Effector memory CD8-positive, alpha-beta T cell (primary cell): ENCODE data around the gene TRABD2B.
A peak's percentile ranks its signal among the peaks of the same experiment; 100 is the strongest.

Source experiments
- ATAC-seq: fragments of 150-1000 bp; cut with Tn5 transposase; replicated peaks from 2 replicates; pipeline ENCODE4 v1.10.0; 2021; ENCODE audit warnings: mild to moderate bottlenecking, moderate library complexity
- DNase-seq, 3 experiments: peaks; one replicate each; pipeline ENCODE4 v3.0.0; 2021
- H3K27ac Mint-ChIP-seq, 2 donors: one replicate each; pipeline ENCODE4 v1.8.0; 2022; ENCODE audit warnings: mild to moderate bottlenecking in 2 of 2, mixed read lengths in 2 of 2, moderate library complexity in 2 of 2
- H3K27me3 Mint-ChIP-seq, 2 donors: one replicate each; pipeline ENCODE4 v1.8.0; 2022; ENCODE audit warnings: mixed read lengths in 2 of 2
- H3K36me3 Mint-ChIP-seq: one replicate; pipeline ENCODE4 v1.8.0; 2022; ENCODE audit warnings: mild to moderate bottlenecking, moderate library complexity, mixed read lengths; ENCODE audit not compliant: insufficient read depth
- H3K4me1 Mint-ChIP-seq, 2 donors: one replicate each; pipeline ENCODE4 v1.8.0; 2022; ENCODE audit warnings: low read depth in 2 of 2, mixed read lengths in 2 of 2
- H3K4me3 Mint-ChIP-seq, 2 donors: one replicate each; pipeline ENCODE4 v1.8.0; 2022; ENCODE audit warnings: mild to moderate bottlenecking in 2 of 2, mixed read lengths in 2 of 2, moderate library complexity in 2 of 2
- H3K9me3 Mint-ChIP-seq, 2 donors: one replicate each; pipeline ENCODE4 v1.8.0; 2022; ENCODE audit warnings: mixed read lengths in 2 of 2

TRABD2B gene

DNA sequence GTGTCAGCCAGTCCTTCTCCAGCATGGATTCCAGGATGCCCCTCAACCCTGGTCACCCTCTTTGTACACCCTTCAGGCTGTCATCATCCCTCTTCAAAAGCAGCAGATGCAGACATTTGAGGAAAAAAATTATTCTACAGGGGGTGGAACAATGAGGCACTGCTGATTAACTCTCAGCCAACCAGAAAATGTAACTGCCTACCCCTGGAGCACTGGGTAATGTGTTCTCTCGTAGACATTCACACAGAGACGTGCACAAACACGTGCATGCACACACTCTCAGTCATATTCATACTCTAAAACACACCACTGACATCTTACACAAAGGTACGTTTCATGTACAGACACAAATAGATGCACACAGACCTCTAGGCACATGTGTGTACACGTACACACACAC is 175.4 kb downstream of the TRABD2B start:
- ATAC-seq (no peak), DNase-seq (no peak)
- no peaks in the 10 kb centered on the region for H3K9me3 Mint-ChIP-seq
- no peaks in the 10 kb centered on the region for H3K36me3 Mint-ChIP-seq
- no peak overlapping the region for H3K4me3 Mint-ChIP-seq
- H3K27me3 Mint-ChIP-seq: peaks cover 0 to 22% of the 10 kb centered on the region in 2 donors
- no peaks in the 10 kb centered on the region for H3K4me1 Mint-ChIP-seq
- H3K27ac Mint-ChIP-seq: no peak overlapping the region

- Mint-ChIP-seq H3K4me1 (no peaks in the 10 kb centered on the region), H3K27ac (no peak overlapping the region), H3K27me3 (peaks cover 0 to 17% of the 10 kb centered on the region in 2 donors), H3K9me3 (no peaks in the 10 kb centered on the region), H3K36me3 (no peaks in the 10 kb centered on the region), H3K4me3 (no peak overlapping the region)
- no peak for ATAC-seq
- DNase-seq: no peak
Observed at GRCh38 chr1:47819574-47819888, 177.7 kb downstream of the TRABD2B start.

DNA sequence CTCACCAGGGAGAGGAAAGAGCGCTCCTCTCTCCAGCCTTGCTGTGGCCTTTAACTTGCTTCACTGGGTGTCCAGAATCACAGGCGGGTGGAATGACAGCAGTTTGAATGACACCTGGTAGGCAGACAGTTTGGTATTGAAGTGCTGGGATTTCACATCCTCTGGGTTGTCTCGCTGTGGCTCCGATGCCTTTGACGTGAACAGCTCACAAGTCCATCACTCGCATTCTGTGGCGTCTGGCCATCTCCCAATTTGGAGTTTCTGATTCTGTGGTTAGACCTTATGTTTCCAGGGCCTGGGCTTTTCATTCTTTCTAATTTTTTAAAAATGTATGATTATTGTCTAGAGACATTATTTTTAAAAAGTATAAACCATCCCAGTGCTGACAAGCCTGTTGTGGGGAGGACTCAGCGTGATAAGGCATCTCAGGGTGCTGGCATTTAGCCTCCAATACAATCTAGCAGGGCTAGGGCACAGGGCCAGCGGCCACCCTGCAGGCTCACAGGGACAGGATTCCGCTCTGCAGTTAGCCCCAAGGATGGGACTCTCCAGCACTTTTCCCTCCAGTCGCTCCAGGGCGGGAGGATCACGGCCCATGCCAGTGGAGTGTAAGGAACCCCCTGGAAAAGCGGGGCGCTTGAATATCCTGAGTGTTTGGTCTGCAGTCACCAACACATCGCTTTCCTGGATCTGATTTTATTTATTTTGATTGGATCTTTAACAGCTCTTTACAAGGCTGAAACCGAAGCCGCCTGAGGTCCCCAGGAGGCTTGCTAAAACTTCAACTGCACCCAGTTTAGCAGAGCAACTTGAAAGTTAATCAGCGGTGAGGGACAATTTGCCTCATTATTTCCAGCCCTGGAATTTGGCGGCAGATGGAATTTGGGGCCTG is 178.3 kb downstream of the TRABD2B start:
- no peak for ATAC-seq
- Mint-ChIP-seq H3K4me1 (no peaks in the 10 kb centered on the region), H3K36me3 (no peaks in the 10 kb centered on the region), H3K9me3 (no peaks in the 10 kb centered on the region), H3K27me3 (peaks cover 0 to 11% of the 10 kb centered on the region in 2 donors), H3K27ac (no peak overlapping the region), H3K4me3 (no peak overlapping the region)
- DNase-seq: no peak

DNA sequence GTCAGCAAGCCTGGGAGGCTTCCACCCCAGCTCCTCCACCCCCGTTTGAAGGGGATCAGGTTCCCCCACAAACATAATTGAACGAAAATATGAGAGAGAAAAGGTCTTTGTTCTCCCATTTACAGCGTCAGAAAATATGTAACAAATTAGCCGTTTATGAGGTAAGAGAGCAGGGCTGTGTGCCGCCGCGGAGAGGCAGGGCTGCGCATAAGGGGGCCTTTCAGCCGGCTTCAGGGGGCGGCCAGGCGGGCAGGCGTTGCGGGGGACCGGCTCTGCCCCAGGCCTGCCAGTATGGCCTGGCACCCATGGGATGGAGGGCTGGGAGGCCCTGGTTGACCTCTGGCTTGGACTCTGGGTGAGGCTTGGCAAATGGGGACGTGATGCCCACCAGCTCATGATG is 179.3 kb downstream of the TRABD2B start:
- no peaks in the 10 kb centered on the region for H3K4me1 Mint-ChIP-seq
- ATAC-seq (no peak), DNase-seq (no peak)
- no peak overlapping the region for H3K4me3 Mint-ChIP-seq
- no peaks in the 10 kb centered on the region for H3K36me3 Mint-ChIP-seq
- H3K27ac Mint-ChIP-seq: no peak overlapping the region
- H3K9me3 Mint-ChIP-seq: no peaks in the 10 kb centered on the region
- H3K27me3 Mint-ChIP-seq: peaks cover 0 to under 1% of the 10 kb centered on the region in 2 donors

DNA sequence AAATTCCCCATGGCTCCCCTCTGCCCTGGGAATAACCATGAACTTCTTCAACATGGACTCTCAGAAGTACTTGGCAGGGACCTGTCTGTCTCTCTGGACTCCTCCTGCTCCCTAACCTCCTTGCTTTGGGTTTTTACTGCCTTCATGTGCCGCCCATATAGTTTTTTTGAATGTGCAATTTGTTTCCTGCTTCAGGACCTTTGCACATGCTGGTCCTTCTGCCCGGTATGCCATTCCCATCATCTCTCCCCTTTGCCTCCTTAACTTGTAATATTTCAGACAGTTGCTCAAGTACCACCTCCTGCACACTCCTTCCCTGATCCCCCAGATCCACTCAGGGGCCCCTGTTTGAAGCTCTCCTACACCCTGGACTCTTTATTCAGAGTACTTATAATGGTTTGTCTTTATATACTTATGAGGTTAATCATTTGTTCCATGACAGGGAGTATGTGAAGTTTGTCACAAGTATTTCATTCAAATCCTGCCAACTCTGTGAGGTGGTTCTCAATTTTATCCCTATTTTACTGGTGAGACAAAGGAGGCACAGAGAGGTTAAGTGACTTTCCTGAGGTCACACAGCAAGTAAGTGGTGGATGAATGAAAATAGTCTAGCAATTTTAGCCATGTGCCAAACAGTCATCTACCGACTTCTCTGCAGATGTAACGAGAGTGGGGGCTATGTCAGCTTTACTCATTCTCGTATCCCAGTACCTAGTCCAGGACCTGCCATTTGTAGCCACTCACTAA is 180.7 kb downstream of the TRABD2B start:
- no peak for ATAC-seq
- Mint-ChIP-seq H3K27me3 (no peaks in the 10 kb centered on the region), H3K4me1 (no peaks in the 10 kb centered on the region), H3K4me3 (no peak overlapping the region), H3K9me3 (no peaks in the 10 kb centered on the region), H3K36me3 (no peaks in the 10 kb centered on the region), H3K27ac (no peak overlapping the region)
- no peak for DNase-seq

- ATAC-seq (no peak), DNase-seq (no peak)
- Mint-ChIP-seq H3K9me3 (no peaks in the 10 kb centered on the region), H3K27ac (no peak overlapping the region), H3K4me1 (no peaks in the 10 kb centered on the region), H3K36me3 (no peaks in the 10 kb centered on the region), H3K27me3 (peaks cover 6 to 16% of the 10 kb centered on the region in 2 donors), H3K4me3 (no peak overlapping the region)
Observed at GRCh38 chr1:47814612-47815395, 182.4 kb downstream of the TRABD2B start.

- H3K27ac Mint-ChIP-seq: no peak overlapping the region
- ATAC-seq: no peak
- H3K36me3 Mint-ChIP-seq: no peaks in the 10 kb centered on the region
- no peak overlapping the region for H3K4me3 Mint-ChIP-seq
- DNase-seq: no peak
- peaks cover 6 to 18% of the 10 kb centered on the region in 2 donors for H3K27me3 Mint-ChIP-seq
- H3K4me1 Mint-ChIP-seq: no peaks in the 10 kb centered on the region
- H3K9me3 Mint-ChIP-seq: no peaks in the 10 kb centered on the region
Observed at GRCh38 chr1:47813970-47814369, 183.2 kb downstream of the TRABD2B start.

- no peaks in the 10 kb centered on the region for H3K9me3 Mint-ChIP-seq
- no peak overlapping the region for H3K27ac Mint-ChIP-seq
- no peak overlapping the region for H3K4me3 Mint-ChIP-seq
- H3K27me3 Mint-ChIP-seq: peaks cover 6 to 22% of the 10 kb centered on the region in 2 donors
- DNase-seq (no peak), ATAC-seq (no peak)
- no peaks in the 10 kb centered on the region for H3K36me3 Mint-ChIP-seq
- H3K4me1 Mint-ChIP-seq: no peaks in the 10 kb centered on the region
Observed at GRCh38 chr1:47812904-47813514, 184.2 kb downstream of the TRABD2B start.

DNA sequence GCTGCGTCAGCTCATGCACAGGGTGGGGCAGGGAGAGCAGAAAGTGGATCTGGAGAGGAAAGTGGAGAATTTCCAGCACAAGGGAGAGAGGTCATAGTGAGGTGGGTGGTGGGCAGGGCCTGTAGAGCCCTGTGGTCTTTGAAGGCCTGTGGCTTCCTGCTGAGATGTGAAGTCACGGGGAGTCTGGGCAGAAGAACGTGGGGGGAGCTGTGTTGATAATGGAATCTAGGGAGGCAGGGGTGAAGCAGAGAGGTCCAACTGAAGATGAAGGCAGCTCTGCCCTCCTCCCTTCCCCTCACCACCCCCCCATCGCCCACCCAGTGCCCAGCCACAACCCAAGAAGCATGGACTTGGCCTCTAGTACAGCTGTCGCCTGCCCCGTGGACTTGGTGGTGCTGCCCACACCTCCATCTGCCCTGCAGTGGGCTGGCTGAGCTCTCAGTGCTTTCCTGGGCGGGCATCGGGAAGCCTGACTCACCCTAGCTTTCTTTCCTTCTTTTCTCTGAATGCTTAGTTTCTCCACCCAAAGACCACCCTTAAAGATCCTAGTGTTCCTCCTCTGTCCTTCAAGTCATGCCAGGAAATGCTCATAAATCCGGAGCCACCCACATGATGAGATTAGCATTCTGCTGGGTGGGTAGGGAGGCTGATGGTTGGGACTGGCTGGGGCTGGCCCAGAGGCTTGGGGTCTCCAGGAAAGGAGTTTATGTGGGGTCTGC is 186.1 kb downstream of the TRABD2B start:
- H3K9me3 Mint-ChIP-seq: no peaks in the 10 kb centered on the region
- no peak for ATAC-seq
- H3K4me1 Mint-ChIP-seq: no peaks in the 10 kb centered on the region
- no peak overlapping the region for H3K4me3 Mint-ChIP-seq
- no peak overlapping the region for H3K27ac Mint-ChIP-seq
- H3K36me3 Mint-ChIP-seq: no peaks in the 10 kb centered on the region
- peaks cover 6 to 22% of the 10 kb centered on the region in 2 donors for H3K27me3 Mint-ChIP-seq
- no peak for DNase-seq

- ATAC-seq (no peak), DNase-seq (no peak)
- Mint-ChIP-seq H3K9me3 (no peaks in the 10 kb centered on the region), H3K27ac (peak overlapping the region in 1 of 2 donors; percentile 33), H3K36me3 (no peaks in the 10 kb centered on the region), H3K27me3 (peaks cover 6 to 22% of the 10 kb centered on the region in 2 donors), H3K4me3 (no peak overlapping the region), H3K4me1 (no peaks in the 10 kb centered on the region)
Observed at GRCh38 chr1:47809301-47810084, 187.7 kb downstream of the TRABD2B start.

DNA sequence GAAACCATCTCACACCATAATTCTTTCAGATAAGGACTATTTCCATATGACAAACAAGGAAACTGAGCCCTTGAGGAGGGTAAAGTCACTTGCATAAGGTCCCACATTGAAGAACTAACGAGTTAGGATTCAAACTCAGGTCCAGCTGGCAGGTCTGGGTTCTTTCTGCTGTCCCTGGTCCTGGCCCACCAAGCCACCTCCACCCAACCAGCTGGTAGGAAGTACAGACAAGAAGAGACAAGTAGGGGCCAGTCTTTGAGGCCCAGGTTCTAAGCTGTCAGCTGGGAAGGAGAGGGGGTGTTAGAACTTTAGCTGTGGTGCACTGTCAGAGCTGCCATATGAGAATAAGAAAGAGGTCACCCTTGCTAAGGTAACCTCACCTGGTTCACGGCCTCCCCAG is 188.6 kb downstream of the TRABD2B start:
- H3K27ac Mint-ChIP-seq: peak overlapping the region in 1 of 2 donors; percentile 33
- no peak overlapping the region for H3K4me3 Mint-ChIP-seq

GRCh38 chr1:47805921-47806361 is 191.2 kb downstream of the TRABD2B start:
- Mint-ChIP-seq H3K27ac (no peak overlapping the region), H3K4me1 (no peaks in the 10 kb centered on the region), H3K4me3 (no peak overlapping the region), H3K9me3 (no peaks in the 10 kb centered on the region), H3K27me3 (peaks cover 6 to 18% of the 10 kb centered on the region in 2 donors), H3K36me3 (no peaks in the 10 kb centered on the region)
- no peak for DNase-seq
- no peak for ATAC-seq

More for the DNA sequence above, 188.6 kb downstream of the TRABD2B start:
- ATAC-seq (no peak), DNase-seq (no peak)
- no peaks in the 10 kb centered on the region for H3K4me1 Mint-ChIP-seq
- no peaks in the 10 kb centered on the region for H3K9me3 Mint-ChIP-seq
- H3K27me3 Mint-ChIP-seq: peaks cover 6 to 22% of the 10 kb centered on the region in 2 donors
- no peaks in the 10 kb centered on the region for H3K36me3 Mint-ChIP-seq
